Karpas-422 (cell line): Measurements from ENCODE around the gene ZSCAN21. TPM values are rescaled to one million over a fixed set of nuclear protein-coding genes. Genes with fewer than 3 reads are reported as not detected.

Source experiments
- DNase-seq: peaks from one replicate; pipeline ENCODE4 v3.0.0-alpha.2; 2015
- H2AFZ ChIP-seq: fragments of 200-600 bp; sonication (generic); 2 replicates; pipeline ENCODE4 v1.6.1; 2014; ENCODE audit warnings: antibody characterized with exemption, low read length, mixed read lengths
- H3K27ac ChIP-seq: fragments of 200-600 bp; sonication (generic); 2 replicates; pipeline ENCODE4 v1.5.1; 2014; ENCODE audit warnings: mild to moderate bottlenecking, low read length, moderate library complexity
- H3K27me3 ChIP-seq: fragments of 200-600 bp; sonication (generic); 2 replicates; pipeline ENCODE4 v1.6.1; 2014; ENCODE audit warnings: low read length, mixed read lengths
- H3K36me3 ChIP-seq: fragments of 200-600 bp; sonication (generic); 2 replicates; pipeline ENCODE4 v1.6.1; 2014; ENCODE audit warnings: low read length, mixed read lengths; ENCODE audit not compliant: insufficient read depth
- H3K4me1 ChIP-seq: fragments of 200-600 bp; sonication (generic); 2 replicates; pipeline ENCODE4 v1.6.1; 2014; ENCODE audit warnings: mild to moderate bottlenecking, low read length, mixed read lengths
- H3K4me2 ChIP-seq: fragments of 200-600 bp; sonication (generic); 2 replicates; pipeline ENCODE4 v1.6.1; 2014; ENCODE audit warnings: low read length, low read depth, mild to moderate bottlenecking; ENCODE audit not compliant: poor library complexity, severe bottlenecking
- H3K4me3 ChIP-seq: fragments of 200-600 bp; sonication (generic); 2 replicates; pipeline ENCODE4 v1.5.1; 2014; ENCODE audit warnings: mild to moderate bottlenecking, antibody characterized with exemption, low read length, mixed read lengths
- H3K79me2 ChIP-seq: fragments of 200-600 bp; sonication (generic); 2 replicates; pipeline ENCODE4 v1.6.1; 2014; ENCODE audit warnings: mild to moderate bottlenecking, low read length, mixed read lengths
- H3K9ac ChIP-seq: fragments of 200-600 bp; sonication (generic); 2 replicates; pipeline ENCODE4 v1.6.0; 2014; ENCODE audit warnings: low read length
- H3K9me2 ChIP-seq: fragments of 200-600 bp; sonication (generic), shearing (Covaris generic); replicated peaks from 2 replicates; pipeline ENCODE4 v1.6.0; 2014; ENCODE audit warnings: mild to moderate bottlenecking, low read length, moderate library complexity; ENCODE audit not compliant: insufficient read depth
- H3K9me3 ChIP-seq: fragments of 300-700, 200-600 bp; sonication (generic); 2 replicates; pipeline ENCODE4 v1.6.1; 2014; ENCODE audit warnings: low read length, mixed read lengths
- H4K20me1 ChIP-seq: fragments of 200-600 bp; sonication (generic); 2 replicates; pipeline ENCODE4 v1.6.1; 2014; ENCODE audit warnings: mild to moderate bottlenecking, antibody characterized with exemption, low read length, low read depth; ENCODE audit not compliant: insufficient read depth
- total RNA-seq: library from RNA; depleted of rRNA; stranded (reverse); fragments of >200 nt; shearing (Covaris generic); gene quantifications from 2 replicates; pipeline ENCODE4 v1.2.3, GENCODE V29; 2014; ENCODE audit warnings: low replicate concordance

ZSCAN21 gene
- total RNA-seq, 1 experiment from 2014 or later = 6.1 TPM

DNA sequence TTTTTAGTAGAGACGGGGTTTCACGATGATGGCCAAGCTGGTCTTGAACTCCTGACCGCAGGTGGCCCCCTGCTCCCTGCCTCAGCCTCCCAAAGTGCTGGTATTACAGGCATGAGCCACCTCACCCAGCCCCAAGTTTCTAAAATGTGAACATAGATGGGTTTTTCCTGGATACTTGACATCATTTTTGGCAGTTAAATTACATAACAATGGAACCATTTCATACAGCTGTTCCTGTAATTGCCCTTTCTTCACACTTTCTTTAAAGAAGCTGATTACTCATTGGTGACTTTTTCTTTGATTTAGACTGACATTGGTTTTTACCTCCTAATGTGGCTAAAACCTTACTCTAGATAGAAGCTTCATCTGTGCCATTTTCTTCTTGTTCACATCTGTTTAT is 28.3 kb upstream of the ZSCAN21 start:
- Histone ChIP-seq H3K36me3 (peaks cover 37% of the 10 kb centered on the region), H3K27ac (no peak overlapping the region), H3K9me3 (no peaks in the 10 kb centered on the region), H3K4me3 (no peak overlapping the region), H3K27me3 (no peaks in the 10 kb centered on the region), H3K9me2 (no peaks in the 10 kb centered on the region), H4K20me1 (peaks cover 6% of the 10 kb centered on the region; the same call in 1 of the 2 replicates), H2AFZ (no peak overlapping the region), H3K9ac (no peak overlapping the region), H3K79me2 (peaks cover 55% of the 10 kb centered on the region), H3K4me1 (peaks cover 7% of the 10 kb centered on the region), H3K4me2 (no peak overlapping the region)
- no peak for DNase-seq

DNA sequence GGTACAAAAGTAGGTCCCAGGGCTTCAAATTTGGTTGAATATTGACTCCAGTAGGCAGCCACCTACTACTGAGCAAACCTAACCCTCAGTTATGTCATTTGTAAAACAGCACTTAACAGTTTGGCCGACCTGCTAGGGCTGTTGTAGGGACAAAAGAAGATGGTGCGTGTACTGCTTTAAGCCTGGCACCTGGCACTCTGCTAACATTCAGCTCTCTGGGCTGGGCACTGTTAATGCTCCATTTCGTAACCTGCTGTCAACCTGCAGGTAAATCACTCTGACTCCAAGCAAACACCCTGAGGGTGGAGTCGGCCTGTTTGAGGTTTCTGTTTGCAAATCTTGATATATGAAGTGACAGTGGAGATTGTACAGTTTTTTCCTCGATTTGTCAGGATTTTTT is 27.0 kb upstream of the ZSCAN21 start:
- Histone ChIP-seq H2AFZ (no peak overlapping the region), H3K4me2 (no peak overlapping the region), H3K9ac (no peak overlapping the region), H3K9me2 (no peaks in the 10 kb centered on the region), H3K4me3 (no peak overlapping the region), H3K4me1 (no peaks in the 10 kb centered on the region), H3K36me3 (peaks cover 33% of the 10 kb centered on the region), H3K27me3 (no peaks in the 10 kb centered on the region), H3K9me3 (no peaks in the 10 kb centered on the region), H3K79me2 (peaks cover 41% of the 10 kb centered on the region), H4K20me1 (peaks cover 3% of the 10 kb centered on the region; the same call in 1 of the 2 replicates), H3K27ac (no peak overlapping the region)
- no peak for DNase-seq

DNA sequence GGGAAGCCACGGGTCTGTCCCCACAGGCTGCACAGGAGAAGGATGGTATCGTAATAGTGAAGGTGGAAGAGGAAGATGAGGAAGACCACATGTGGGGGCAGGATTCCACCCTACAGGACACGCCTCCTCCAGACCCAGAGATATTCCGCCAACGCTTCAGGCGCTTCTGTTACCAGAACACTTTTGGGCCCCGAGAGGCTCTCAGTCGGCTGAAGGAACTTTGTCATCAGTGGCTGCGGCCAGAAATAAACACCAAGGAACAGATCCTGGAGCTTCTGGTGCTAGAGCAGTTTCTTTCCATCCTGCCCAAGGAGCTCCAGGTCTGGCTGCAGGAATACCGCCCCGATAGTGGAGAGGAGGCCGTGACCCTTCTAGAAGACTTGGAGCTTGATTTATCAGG is 26.0 kb upstream of the ZSCAN21 start:
- Histone ChIP-seq H3K36me3 (peaks cover 27% of the 10 kb centered on the region), H3K27ac (no peak overlapping the region), H4K20me1 (0 out of 2 replicates have a peak, but pooled peaks cover 3% of the 10 kb centered on the region), H3K4me3 (no peak overlapping the region), H3K9ac (no peak overlapping the region), H3K9me2 (no peaks in the 10 kb centered on the region), H3K9me3 (no peaks in the 10 kb centered on the region), H3K79me2 (peaks cover 33% of the 10 kb centered on the region), H3K27me3 (no peaks in the 10 kb centered on the region), H3K4me2 (no peak overlapping the region), H3K4me1 (no peaks in the 10 kb centered on the region), H2AFZ (no peak overlapping the region)
- no peak for DNase-seq

DNA sequence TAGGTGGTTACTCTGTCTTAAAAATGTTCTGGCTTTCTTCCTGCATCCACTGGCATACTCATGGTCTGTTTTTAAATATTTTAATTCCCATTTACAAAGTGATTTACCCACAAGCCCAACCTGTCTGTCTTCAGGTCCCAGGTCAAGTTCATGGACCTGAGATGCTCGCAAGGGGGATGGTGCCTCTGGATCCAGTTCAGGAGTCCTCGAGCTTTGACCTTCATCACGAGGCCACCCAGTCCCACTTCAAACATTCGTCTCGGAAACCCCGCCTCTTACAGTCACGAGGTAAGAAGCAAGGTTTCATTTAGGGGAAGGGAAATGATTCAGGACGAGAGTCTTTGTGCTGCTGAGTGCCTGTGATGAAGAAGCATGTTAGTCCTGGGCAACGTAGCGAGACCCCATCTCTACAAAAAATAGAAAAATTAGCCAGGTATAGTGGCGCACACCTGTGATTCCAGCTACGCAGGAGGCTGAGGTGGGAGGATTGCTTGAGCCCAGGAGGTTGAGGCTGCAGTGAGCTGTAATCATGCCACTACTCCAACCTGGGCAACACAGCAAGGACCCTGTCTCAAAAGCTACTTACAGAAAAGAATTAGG is 25.5 kb upstream of the ZSCAN21 start:
- no peak overlapping the region for H3K9ac ChIP-seq
- no peak overlapping the region for H3K4me3 ChIP-seq
- no peaks in the 10 kb centered on the region for H3K9me3 ChIP-seq
- H3K79me2 ChIP-seq = peaks cover 27% of the 10 kb centered on the region
- no peaks in the 10 kb centered on the region for H3K9me2 ChIP-seq
- H3K4me1 ChIP-seq = no peaks in the 10 kb centered on the region
- H3K36me3 ChIP-seq = peaks cover 27% of the 10 kb centered on the region
- no peaks in the 10 kb centered on the region for H3K27me3 ChIP-seq
- no peak overlapping the region for H3K4me2 ChIP-seq
- 0 out of 2 replicates have a peak, but pooled peaks cover 3% of the 10 kb centered on the region for H4K20me1 ChIP-seq
- DNase-seq = no peak
- H3K27ac ChIP-seq = no peak overlapping the region
- no peak overlapping the region for H2AFZ ChIP-seq

DNA sequence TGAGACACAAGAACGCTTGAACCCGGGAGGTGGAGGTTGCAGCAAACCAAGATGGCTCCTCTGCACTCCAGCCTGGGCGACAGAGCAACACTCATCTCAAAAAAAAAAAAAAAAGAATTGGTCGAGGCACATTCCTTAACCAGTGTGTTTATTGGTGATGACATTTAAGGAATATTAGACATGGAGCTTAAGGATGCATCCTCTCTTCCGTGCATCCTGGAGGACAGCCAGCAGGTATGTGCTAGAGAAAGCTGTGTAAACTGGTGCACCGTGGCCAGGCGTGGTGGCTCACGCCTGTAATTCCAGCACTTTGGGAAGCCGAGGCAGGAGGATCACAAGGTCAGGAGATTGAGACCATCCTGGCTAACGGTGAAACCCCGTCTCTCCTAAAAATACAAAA is 22.4 kb upstream of the ZSCAN21 start:
- H3K9me2 ChIP-seq = no peaks in the 10 kb centered on the region
- H4K20me1 ChIP-seq = no peaks in the 10 kb centered on the region
- H3K4me2 ChIP-seq = no peak overlapping the region
- no peak overlapping the region for H3K27ac ChIP-seq
- peaks cover 2% of the 10 kb centered on the region; the same call in 1 of the 2 replicates for H3K79me2 ChIP-seq
- no peak overlapping the region for H2AFZ ChIP-seq
- peaks cover 27% of the 10 kb centered on the region for H3K36me3 ChIP-seq
- H3K9me3 ChIP-seq = no peaks in the 10 kb centered on the region
- H3K9ac ChIP-seq = no peak overlapping the region
- H3K4me1 ChIP-seq = no peaks in the 10 kb centered on the region
- DNase-seq = no peak
- no peaks in the 10 kb centered on the region for H3K27me3 ChIP-seq
- H3K4me3 ChIP-seq = no peak overlapping the region

DNA sequence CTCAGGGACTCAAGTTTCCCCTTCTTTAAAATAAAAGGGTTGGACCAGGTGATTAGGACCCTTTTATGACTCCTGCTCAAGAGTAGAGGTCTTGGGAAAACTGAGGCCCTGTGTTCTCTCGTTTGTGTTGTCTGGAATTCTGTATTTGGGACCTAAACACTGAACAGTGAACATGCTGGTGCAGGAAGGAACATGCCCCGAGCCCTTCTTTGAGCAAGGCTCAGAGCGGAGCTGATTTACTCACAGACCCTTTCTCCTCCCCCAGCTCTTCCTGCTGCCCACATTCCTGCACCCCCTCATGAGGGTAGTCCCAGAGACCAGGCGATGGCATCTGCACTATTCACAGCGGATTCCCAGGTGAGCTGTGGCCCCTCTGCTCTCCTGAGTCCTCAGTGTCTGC is 20.0 kb upstream of the ZSCAN21 start:
- Histone ChIP-seq H4K20me1 (no peaks in the 10 kb centered on the region; the same call in 1 of the 2 replicates), H3K36me3 (peaks cover 25% of the 10 kb centered on the region), H2AFZ (no peak overlapping the region), H3K9me3 (no peaks in the 10 kb centered on the region), H3K9ac (no peak overlapping the region), H3K27me3 (no peaks in the 10 kb centered on the region), H3K4me2 (no peak overlapping the region), H3K9me2 (no peaks in the 10 kb centered on the region), H3K79me2 (no peaks in the 10 kb centered on the region), H3K4me1 (no peaks in the 10 kb centered on the region), H3K27ac (no peak overlapping the region), H3K4me3 (no peak overlapping the region)
- no peak for DNase-seq

GRCh38 chr7:100033526-100033925 is 16.0 kb upstream of the ZSCAN21 start:
- Histone ChIP-seq H3K27me3 (no peaks in the 10 kb centered on the region), H3K9me2 (no peaks in the 10 kb centered on the region)

GRCh38 chr7:100034871-100035510 is 14.6 kb upstream of the ZSCAN21 start:
- Histone ChIP-seq H3K36me3 (peaks cover 37% of the 10 kb centered on the region), H4K20me1 (no peaks in the 10 kb centered on the region; the same call in 1 of the 2 replicates), H3K4me3 (no peak overlapping the region), H3K27ac (no peak overlapping the region), H3K9ac (no peak overlapping the region), H3K4me1 (no peaks in the 10 kb centered on the region), H3K27me3 (no peaks in the 10 kb centered on the region), H3K9me3 (no peaks in the 10 kb centered on the region), H3K4me2 (no peak overlapping the region), H3K9me2 (no peaks in the 10 kb centered on the region), H3K79me2 (no peaks in the 10 kb centered on the region), H2AFZ (no peak overlapping the region)
- no peak for DNase-seq

More at GRCh38 chr7:100033526-100033925, 16.0 kb upstream of the ZSCAN21 start:
- DNase-seq = no peak
- Histone ChIP-seq H3K27ac (no peak overlapping the region), H4K20me1 (no peaks in the 10 kb centered on the region; the same call in 1 of the 2 replicates), H3K79me2 (no peaks in the 10 kb centered on the region), H3K4me2 (no peak overlapping the region), H3K4me1 (no peaks in the 10 kb centered on the region), H3K9ac (no peak overlapping the region), H3K9me3 (no peaks in the 10 kb centered on the region), H2AFZ (no peak overlapping the region), H3K36me3 (peaks cover 37% of the 10 kb centered on the region), H3K4me3 (no peak overlapping the region)
